Measurements from ENCODE around the gene TACSTD2.

GRCh38 chr1:58611861-58612385 is 34.9 kb upstream of the TACSTD2 start:
- no peak for TF ChIP-seq CTCF (IDR thresholded peaks at IDR 0.05)
- no peak for TF ChIP-seq POLR2A (IDR thresholded peaks at IDR 0.05)
- TF ChIP-seq POLR2AphosphoS5 (IDR thresholded peaks at IDR 0.05), result no peak
